Hepatocyte (in vitro differentiated cells): ENCODE results near the gene LYPD6.

ENCODE experiments used
- EZH2 ChIP-seq: fragments of 200-600 bp; sonication (generic); IDR thresholded peaks from 2 replicates; pipeline ENCODE4 v1.6.1; 2016; ENCODE audit warnings: antibody characterized with exemption, mild to moderate bottlenecking, borderline replicate concordance
- TF ChIP-seq, protein P1 (sequence below): fragments of 200-600 bp; sonication (generic); IDR thresholded peaks from 2 replicates; pipeline ENCODE4 v1.5.1; 2016; ENCODE audit warnings: antibody characterized with exemption, mild to moderate bottlenecking; ENCODE audit not compliant: poor library complexity

GRCh38 chr2:149290662-149291061, 39.7 kb upstream of the LYPD6 start:
- TF ChIP-seq, protein P1, sequence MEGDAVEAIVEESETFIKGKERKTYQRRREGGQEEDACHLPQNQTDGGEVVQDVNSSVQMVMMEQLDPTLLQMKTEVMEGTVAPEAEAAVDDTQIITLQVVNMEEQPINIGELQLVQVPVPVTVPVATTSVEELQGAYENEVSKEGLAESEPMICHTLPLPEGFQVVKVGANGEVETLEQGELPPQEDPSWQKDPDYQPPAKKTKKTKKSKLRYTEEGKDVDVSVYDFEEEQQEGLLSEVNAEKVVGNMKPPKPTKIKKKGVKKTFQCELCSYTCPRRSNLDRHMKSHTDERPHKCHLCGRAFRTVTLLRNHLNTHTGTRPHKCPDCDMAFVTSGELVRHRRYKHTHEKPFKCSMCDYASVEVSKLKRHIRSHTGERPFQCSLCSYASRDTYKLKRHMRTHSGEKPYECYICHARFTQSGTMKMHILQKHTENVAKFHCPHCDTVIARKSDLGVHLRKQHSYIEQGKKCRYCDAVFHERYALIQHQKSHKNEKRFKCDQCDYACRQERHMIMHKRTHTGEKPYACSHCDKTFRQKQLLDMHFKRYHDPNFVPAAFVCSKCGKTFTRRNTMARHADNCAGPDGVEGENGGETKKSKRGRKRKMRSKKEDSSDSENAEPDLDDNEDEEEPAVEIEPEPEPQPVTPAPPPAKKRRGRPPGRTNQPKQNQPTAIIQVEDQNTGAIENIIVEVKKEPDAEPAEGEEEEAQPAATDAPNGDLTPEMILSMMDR = no peak
- TF ChIP-seq EZH2 = no peak
